HT-29 (cell line): ENCODE measurements around the gene RPL27. TPM values are rescaled to one million over a fixed set of nuclear protein-coding genes. Genes with fewer than 3 reads are reported as not detected.
A peak's percentile ranks its signal among the peaks of the same experiment; 100 is the strongest.
"Not testable (repeated sequence)": the region's sequence is repeated elsewhere in the genome, so short reads cannot be mapped to it uniquely, and the experiment has no call there.

Experiments
- DNase-seq: peaks from one replicate; pipeline ENCODE4 v3.0.0-alpha.2; 2015; ENCODE audit warnings: low spot score
- total RNA-seq: library from RNA; depleted of rRNA; stranded (reverse); fragments of >200 nt; shearing (Covaris generic); gene quantifications from 2 replicates; pipeline ENCODE4 v1.2.3, GENCODE V29; 2014

Gene RPL27
- total RNA-seq, 1 experiment from 2014 or later: 1,187 TPM

DNA sequence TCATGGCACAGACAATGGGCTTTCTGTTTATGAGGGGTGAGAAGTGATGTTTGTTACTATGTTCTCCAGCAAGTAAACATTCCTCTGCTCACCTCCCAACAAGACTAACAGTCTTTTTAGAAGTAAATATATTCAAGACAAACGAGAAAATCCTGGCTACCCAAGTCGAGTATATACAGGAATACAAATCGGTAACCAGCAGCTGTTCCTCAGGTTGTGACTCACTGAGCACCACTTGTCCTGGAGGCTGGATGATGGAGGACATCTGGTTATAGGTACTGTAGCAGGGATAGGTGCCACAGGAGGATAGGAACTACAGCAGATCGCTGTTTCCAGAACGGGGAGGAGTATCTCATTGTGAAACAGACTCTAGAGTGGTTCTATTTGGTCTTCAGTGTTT, 5.3 kb upstream of the RPL27 start:
- DNase-seq: no peak

DNA sequence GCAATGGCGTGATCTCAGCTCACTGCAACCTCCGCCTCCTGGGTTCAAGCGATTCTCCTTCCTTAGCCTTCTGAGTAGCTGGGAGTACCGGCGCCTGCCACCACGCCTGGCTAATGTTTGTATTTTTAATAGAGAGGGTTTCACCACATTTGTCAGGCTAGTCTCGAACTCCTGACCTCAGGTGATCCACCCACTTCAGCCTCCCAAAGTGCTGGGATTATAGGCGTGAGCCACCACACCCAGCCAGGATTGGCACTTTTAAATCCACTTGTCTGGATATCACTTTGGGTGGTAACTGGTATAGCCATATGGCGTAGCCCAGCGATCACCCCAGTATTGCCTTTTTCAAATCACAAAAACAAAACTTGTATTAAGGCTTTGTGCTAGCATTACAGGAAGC, 4.3 kb upstream of the RPL27 start:
- not testable (repeated sequence) for DNase-seq

DNA sequence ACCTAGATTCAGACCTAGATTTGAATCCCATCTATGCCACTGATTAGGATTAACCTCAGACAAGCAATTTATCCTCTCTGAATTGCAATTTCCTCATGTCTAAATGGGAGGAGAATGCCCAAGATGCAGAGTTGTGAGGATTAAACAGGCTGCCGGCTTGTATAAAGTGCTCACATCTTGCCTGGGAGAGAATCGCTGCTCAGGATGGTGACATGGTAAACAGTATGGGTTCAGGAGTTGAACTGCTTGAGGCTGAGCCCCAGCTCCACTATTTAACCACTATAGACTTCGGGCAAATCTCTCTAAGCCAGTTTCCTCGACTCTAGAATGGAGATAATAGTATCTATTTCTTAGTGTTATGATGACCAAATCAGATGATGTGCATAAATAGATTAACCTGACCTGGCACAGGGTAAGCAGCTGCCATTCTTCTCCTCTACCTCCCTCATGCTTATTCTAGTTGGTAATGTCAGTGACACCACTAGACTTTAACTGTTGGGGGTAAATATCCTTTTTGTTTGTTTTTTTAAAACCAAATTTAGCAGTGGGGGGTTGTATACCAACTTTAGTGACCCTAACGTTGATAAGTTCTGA, 732 bp upstream of the RPL27 start:
- peak; percentile 30 for DNase-seq

DNA sequence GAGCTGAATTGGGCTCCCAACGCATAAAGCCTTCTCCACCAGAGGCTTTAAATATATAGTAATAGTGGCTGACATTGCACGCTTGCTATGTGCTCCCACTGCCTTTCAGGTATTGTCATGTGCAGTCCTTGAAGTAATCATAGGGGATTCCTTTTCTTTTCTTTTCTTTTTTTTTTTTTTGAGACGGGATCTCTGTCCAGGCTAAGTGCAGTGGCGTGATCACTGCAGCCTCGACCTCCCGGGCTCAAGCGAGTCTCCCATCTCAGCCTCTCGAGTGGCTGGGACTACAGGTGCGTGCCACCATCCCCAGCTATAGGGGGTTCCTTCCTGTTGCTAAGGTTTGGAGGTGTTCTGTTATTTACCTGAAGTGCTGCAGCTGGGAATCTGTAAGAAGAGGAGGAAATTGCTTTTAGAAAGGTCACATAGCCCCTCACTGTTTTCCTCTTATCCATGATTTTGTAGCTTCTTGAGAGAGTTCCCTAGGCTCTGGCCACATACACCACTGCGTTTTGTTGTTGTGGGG, 845 bp downstream of the RPL27 start:
- DNase-seq: no peak

DNA sequence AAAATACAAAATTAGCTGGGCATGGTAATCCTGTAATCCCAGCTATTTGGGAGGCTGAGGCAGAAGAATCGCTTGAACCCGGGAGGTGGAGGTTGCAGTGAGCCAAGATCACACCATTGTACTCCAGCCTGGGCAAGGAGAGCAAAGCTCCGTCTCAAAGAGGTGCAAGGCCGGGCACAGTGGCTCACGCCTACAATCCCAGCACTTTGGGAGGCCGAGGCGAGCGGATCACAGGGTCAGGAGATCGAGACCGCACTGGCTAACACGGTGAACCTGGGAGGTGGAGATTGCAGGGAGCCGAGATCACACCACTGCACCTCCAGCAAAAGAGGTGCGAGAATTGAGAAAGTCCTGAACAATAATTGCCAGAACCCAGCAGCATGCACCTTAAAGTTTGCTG, 2.7 kb downstream of the RPL27 start:
- DNase-seq: not testable (repeated sequence)

DNA sequence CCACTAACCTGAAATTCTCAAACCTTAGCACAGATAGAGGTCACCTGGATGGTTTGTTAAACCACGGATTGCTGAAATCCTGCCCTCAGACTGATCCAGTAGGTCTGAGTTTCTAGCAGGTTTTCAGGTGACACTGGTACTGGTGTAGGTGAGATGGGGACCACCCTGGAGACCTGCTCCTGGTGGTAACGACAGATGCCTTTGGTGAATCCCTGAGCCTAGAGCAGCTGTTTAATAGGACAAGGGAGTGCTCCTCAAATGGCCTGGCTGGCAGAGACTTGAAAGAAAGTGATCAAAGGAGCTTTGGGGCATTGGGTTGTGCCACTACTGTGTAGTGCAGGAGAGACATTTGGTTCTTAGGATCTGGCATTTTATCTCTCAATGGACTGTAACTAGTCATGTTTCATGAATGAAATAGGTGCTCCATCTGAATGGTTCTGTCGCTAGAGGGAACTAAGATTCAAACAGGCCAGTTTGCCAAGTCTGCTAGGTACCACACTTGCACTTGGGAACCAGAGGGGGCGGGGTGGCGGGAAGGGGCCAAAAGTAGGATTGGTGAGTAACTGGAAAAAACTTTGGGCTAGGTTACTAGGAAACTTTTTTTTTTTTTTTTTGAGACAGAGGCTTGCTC, 5.4 kb downstream of the RPL27 start:
- DNase-seq: peak; percentile 60

DNA sequence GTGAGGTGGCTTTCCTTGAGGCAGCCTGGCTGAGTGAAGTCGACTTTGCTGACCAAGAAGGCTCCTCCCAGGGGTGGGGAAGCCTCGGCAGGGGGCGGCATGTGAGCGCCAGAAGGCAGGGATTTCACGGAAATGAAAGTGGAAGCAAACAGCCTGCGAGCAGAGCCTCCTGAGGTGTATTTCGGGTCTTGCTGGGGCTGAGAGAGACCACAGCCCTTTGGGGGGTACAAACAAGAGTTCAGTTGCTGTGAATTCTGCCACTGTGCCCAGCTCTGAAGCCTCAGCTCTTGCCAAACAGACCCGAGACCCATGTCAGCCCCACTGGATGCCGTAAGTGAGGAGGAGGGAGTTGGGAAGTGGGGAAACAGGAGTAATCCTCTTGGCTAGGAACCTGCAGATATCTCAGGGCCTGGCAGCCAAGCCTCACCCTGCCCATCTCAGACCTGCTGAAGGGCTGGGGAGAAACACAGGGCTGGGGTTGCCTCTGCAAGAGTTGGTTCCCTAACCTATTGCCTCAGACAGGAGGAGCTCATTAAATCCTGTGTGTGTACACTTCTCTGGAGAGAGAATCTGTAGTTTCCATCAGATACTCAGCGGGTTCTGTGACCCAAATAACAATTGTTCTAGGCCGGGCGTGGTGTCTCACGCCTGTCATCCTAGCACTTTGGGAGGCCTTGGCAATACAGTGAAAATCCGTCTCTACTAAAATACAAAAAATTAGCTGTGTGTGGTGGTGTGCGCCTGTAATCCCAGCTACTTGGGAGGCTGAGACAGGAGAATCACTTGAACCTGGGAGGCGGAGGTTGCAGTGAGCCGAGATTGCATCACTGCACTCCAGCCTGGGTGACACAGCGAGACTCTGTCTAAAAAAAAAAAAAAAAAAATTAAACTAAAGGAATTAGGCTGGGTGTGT, 8.7 kb downstream of the RPL27 start, which contains the start of gene IFI35:
Gene IFI35 (plus strand): TSS at position 146 of the 913 bp plus-strand sequence. CDS start 164 bp downstream, at position 310.
- DNase-seq: peak; percentile 88

DNA sequence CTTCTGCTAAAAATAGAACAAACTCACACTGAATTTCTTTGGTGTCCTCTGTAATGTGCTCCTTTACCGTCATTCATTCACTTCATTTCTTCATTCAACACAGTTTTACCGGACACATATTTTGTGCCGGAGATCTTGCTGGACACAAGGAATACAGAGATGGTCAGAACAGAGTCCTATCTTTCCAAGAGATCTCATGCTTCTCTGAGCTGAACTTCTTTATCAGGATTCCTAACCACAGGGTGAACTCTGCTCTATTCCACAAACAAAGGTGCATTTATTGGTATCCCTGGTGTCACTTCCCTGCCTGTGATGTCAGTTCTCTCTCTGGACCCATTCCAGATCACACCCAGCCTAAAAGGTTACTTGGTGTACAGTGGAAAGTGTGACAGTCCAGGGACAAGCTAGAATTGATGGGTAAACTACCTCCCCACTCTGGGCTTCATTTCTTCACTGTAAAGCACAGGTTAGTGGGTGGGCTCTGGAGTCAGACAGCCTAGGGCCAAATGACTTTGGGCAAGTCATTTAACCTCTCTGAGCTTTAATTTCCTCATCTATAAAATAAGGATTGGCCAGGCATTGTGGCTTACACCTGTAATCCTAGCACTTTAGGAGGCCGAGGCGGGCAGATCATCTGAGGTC, 12.6 kb downstream of the RPL27 start:
- peak; percentile 96 for DNase-seq

DNA sequence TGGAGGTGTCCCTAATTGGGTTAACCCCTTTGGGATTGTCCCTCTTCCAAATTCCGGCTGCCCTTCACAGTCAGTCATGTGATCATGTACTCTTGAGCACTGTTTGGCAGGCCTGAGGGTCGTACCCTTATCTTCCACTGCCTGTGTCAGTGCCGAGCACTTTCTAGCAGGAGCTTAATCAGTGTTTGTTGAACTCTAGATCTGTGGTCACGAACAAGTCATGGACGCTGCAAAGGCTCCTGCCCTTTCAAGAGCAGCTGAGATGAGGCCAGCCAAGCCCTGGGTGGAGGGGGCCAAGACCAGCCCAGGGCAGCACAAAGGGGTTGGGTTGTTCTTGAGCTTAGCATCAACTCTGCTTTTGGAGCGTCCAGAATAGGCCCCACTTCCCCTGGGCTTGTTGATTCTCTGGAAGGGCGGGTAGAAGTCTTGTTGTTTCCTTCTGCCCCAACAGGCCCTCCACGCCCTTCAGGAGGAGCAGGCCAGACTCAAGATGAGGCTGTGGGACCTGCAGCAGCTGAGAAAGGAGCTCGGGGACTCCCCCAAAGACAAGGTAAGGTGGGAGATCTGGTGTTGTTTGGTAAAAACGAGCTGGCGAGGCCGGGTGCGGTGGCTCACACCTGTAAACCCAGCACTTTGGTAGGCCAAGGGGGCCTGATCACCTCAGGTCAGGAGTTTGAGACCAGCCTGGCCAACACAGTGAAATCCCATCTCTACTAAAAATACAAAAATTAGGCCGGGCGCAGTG, 13.7 kb downstream of the RPL27 start:
- peak; percentile 43 for DNase-seq

DNA sequence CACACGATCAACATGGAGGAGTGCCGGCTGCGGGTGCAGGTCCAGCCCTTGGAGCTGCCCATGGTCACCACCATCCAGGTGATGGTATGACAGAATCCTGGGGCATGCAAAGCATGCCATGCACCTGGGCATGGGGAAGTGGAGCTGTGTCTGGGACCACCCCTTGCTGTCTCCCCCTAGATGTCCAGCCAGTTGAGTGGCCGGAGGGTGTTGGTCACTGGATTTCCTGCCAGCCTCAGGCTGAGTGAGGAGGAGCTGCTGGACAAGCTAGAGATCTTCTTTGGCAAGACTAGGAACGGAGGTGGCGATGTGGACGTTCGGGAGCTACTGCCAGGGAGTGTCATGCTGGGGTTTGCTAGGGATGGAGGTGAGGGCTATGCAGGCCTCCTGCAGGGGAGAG, 15.1 kb downstream of the RPL27 start:
- no peak for DNase-seq

DNA sequence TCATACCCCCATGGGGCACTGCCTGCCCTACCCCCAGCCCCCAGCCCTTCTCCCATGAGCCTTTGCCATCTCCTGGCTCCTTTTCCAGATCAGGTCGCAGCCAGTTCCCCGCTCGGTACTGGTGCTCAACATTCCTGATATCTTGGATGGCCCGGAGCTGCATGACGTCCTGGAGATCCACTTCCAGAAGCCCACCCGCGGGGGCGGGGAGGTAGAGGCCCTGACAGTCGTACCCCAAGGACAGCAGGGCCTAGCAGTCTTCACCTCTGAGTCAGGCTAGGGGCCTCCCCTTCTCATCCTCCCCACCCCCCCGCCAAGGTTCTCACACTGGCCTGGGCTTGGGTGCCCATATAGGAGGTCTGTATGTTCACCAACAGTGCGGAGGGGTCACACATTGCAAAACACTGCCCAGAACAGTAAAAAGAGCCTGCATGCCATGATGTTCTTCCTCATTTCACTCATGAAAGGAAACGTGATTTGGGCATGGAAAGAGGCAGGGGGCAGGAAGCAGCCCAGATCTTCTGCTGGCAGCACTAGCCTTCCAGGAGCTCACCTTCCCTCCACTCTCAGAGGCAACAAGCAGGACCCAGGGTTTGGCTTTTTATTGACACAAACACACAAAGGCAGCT, 15.9 kb downstream of the RPL27 start:
- DNase-seq: no peak

DNA sequence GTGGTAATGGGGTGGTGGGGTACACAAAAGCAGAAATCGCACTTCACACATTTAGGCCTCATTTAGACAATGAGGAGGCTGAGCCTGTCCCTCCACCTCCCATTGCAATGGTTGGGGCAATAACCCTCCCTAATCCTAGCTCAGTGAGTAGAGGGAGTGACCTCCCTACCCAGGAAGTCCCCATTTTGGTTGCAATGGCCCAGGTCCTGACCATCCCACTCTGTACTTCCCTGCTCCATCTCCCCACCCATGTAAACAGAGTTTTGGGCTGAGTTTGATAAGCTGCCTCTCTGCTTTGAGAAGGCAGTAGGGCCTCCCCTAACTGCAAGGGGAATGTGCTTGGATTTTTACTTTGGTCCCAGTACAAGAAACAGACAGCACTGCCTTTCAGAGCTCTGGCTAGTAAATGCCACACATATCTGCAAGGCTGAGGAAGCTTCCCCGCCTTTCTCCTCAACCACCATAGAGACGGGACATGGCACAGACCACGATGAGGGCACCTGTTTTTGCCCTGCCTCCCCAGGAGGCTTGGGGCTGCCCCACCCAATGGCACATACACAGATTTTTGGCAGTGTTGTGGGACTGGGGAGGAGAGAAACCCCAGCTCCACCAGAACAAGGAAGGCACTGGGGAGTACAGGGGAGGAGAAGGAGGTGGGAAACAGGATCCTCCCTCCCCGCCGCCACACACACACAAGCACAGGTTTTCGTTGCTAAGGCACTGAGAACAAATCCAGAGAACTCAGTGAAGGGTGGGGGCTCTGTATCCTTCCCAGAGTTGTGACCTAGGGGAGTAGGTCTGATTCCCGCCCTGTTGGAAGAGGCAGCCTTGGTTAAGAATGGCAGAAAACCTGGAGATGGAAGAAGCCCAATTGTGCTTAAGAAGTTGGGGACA, 16.7 kb downstream of the RPL27 start:
- peak; percentile 62 for DNase-seq

DNA sequence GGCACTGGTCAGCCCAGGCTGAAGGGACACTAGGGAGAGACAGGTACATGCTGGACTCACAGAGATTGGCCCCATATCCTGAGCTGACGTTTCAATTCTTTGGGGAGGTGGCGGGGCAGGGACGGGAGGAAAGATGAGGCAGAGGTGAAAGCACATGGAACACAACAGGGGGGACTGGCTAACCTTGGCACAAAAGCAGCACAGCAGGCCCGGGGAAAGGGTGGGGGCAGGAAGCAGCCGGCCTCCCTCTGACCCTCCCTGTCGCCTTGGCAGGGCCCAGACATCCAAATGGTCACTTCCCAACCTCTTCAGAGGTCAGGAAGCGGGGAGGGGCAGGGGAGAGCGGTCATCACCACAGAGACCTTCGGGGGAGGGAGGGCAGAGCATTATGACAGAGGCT, 17.4 kb downstream of the RPL27 start:
- no peak for DNase-seq

DNA sequence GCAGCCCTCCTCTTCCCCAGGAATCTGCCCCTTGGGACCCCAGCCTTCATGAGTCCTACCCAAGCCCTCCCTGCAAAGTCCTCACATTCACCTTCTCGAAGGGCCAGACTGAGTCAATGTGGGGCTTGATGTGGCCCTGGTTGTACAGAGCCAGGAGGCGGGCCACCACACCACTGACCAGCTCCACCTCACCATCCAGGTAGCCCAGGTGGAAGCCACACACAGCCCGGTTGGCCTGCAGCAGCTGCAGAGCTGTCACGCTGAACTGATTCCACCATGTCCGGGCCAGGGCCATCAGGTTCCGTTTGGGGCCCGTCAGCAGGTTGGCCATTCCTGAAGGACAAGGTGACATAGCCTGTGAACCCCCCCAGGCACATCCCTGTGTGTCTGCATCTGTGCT, 18.0 kb downstream of the RPL27 start:
- DNase-seq: no peak

DNA sequence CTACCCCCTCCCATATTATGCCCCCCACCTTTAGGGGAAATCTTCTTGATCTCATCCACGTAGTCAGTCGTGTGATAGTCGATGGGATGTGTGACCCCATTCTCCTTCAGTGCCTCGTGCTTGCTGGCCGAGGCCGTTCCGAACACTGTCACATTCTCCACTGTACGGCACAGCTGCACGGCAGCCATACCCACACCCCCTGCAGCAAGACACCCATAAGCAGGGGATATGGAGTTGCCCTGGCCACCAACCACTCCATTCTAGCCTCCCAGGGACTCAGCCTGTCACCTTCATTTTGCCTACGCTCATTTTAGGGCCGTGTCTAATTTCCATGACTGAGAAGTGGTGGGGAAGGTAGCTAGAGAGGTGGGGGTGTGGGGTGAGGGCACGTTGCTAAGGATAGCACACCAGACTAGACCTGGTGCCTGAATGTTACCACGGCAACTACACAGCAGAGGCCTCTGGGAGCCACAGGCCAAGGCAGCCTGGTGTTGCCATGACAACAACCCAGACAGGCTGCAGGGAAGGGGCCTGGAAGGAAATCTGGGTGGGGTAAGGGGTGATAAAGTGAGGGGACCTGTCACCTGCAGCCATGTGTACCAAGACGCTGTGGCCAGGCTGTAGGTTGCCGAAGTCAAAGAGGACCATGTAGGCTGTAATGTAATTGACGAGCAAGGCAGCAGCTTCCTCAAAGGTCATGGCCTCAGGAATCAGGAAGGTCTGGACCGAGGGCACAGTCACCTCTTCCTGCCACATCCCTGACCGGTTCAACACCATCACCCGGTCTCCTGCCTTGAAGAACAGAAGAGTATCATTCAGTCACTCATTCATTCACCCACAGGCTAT, 20.0 kb downstream of the RPL27 start:
- peak; percentile 30 for DNase-seq

DNA sequence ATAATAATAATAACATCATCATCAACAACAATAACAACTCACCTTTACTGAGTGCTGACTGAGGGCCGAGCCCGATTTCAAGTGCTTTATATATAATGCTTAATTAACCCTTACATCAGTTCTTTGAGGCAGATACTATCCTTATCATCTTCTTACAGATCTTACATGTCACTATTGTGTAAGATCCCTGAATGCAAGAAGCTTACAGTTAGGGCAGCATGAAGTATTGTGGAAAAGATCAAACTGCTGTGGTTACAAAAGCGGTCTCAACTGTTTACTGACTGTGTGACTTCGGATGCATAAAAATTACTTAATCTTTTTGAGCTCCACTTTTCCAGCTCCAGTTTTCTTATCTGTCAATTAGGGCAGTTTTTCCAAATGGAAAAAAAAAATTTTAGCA, 20.7 kb downstream of the RPL27 start:
- DNase-seq: no peak

DNA sequence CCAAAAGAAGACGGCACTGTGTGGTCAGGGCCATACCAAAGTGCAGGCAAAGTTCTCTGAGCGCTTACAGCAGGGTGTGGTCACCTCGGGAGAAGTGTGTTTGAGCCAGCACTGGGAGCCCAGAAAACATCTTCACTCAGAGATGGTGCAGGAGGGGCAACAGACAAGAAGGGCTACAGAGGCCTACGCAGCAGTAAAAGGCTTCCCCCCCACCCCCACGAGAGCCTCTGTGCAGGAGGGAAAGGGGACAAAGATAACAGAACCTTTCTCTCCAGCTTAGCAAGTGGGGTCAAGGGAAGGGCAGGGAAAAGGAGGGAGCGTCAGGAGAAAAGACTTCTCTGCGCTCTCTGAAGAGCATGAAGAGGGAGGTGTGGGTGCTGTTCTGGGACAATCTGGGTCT, 21.2 kb downstream of the RPL27 start:
- DNase-seq: no peak

DNA sequence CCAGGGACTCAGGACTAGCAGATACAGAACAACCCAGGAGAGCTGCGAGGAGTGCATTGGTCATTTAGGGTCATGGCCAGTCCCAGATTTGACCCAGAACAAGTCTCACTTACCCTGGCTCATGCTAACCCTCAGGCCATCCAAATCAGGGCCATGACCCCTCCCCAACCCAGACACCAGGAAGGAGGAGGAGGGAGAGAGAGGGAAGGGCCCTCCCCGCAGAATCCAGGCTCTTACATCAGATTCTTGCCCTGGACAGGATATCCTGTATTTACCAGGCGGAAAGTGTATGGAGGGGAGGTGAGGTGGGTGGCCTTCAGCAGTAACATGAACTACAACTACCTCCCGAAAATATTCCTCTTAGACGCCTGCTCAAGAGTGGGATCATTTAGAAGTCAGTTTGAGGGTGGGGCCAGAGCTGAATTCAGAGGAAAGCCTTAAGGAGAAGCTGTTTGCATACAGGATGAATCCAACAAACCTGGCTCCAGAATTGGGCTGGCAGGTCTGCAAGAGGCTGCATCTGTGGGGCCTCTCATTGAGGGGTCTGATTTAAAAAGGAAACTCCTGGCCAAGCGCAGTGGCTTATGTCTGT, 21.9 kb downstream of the RPL27 start:
- no peak for DNase-seq
